Ectodermal cell (in vitro differentiated cells): ENCODE results near the gene MTIF3.
"Not testable (repeated sequence)": the region's sequence is repeated elsewhere in the genome, so short reads cannot be mapped to it uniquely, and the experiment has no call there.

Experiments
- H3K27ac ChIP-seq: 2 replicates; pipeline ENCODE4 v1.7.0; 2013; ENCODE audit warnings: mild to moderate bottlenecking, low read depth, low read length; ENCODE audit not compliant: insufficient read depth, poor library complexity, severe bottlenecking
- H3K27me3 ChIP-seq: 2 replicates; pipeline ENCODE4 v1.7.0; 2013; ENCODE audit warnings: mild to moderate bottlenecking, low read length; ENCODE audit not compliant: insufficient read depth, control insufficient read depth, poor library complexity, severe bottlenecking
- H3K36me3 ChIP-seq: one replicate; pipeline ENCODE4 v1.7.0; 2013; ENCODE audit warnings: low read length; ENCODE audit not compliant: control insufficient read depth, insufficient read depth
- H3K4me1 ChIP-seq: one replicate; pipeline ENCODE4 v1.7.0; 2013; ENCODE audit warnings: low read length; ENCODE audit not compliant: control insufficient read depth, insufficient read depth
- H3K4me3 ChIP-seq: 2 replicates; pipeline ENCODE4 v1.7.0; 2013; ENCODE audit warnings: low read depth, low read length, control low read depth; ENCODE audit not compliant: insufficient read depth
- H3K9me3 ChIP-seq: 2 replicates; pipeline ENCODE4 v1.7.0; 2013; ENCODE audit warnings: mild to moderate bottlenecking, low read length, moderate library complexity; ENCODE audit not compliant: control insufficient read depth
- WGBS, 2 experiments: methylation state at CpG; one replicate each; pipeline ENCODE4 v1.1.7; 2013; ENCODE audit warnings: missing lambda C conversion rate in 2 of 2; 5-methylcytosine and 5-hydroxymethylcytosine counted together

The MTIF3 gene

DNA sequence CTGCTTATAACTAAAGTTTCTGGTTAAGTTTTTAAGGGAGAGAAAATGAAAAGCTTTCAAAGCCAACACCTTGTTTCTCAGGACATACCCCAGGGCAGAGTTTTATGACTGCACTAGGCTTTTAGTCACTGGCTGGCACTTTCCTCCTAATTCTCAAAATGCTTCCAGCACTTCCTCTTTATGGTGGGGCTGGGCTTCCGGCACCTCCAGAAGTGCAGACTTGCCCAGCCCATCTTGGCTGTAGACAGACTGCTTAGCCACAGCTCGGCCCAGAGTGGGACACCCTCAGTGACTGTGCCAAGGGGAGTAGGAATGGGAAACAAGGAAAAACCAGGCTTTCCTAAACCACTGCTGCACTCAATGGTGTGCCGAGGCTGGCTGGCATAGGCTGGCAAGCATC lies 49.2 kb downstream of the MTIF3 start:
- H3K27me3 ChIP-seq, result no peaks in the 10 kb centered on the region
- H3K4me3 ChIP-seq, result no peak overlapping the region
- H3K4me1 ChIP-seq, result peaks cover 13% of the 10 kb centered on the region
- no peaks in the 10 kb centered on the region for H3K36me3 ChIP-seq
- 88 to 90% methylated on average over 3 of the region's 3 CpGs for WGBS, 2 experiments
- no peaks in the 10 kb centered on the region for H3K9me3 ChIP-seq
- no peak overlapping the region for H3K27ac ChIP-seq

DNA sequence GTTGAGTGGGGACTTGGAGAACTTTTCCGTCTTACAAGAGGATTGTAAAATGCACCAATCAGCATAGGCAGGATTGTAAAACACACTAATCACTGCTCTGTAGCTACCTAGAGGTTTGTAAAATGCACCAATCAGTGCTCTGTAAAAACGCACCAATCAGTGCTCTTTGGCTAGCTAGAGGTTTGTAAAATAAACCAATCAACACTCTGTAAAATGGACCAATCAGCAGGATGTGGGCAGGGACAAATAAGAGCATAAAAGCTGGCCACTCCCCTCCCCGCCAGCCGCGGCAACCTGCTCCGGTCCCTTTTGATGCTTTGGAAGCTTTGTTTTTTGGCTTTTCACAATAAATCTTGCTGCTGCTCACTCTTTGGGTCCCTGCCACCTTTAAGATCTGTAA lies 50.0 kb downstream of the MTIF3 start:
- H3K4me1 ChIP-seq, result peaks cover 19% of the 10 kb centered on the region
- H3K27ac ChIP-seq, H3K9me3 ChIP-seq, H3K27me3 ChIP-seq, H3K4me3 ChIP-seq, H3K36me3 ChIP-seq: not testable (repeated sequence)
- WGBS, 2 experiments, result 84 to 87% methylated on average over 6 of the region's 6 CpGs

DNA sequence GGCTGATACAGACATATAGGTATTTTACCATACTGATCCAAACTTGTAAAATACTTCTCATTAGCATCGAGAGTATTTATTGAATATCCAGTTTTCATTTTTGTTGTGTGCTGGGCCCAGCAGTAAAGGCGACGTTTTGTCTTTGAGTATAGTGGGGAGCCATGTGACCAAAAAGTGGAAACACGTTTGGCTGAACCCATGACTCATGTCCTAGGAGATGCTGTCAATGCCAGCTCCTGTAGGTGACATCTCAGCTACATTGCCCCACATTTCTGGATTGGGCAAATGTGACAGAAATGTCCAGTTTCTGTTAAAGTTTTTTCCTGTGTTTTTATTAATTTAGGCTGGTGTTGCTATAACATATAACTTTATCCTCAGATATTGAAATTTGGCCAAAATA lies 52.0 kb downstream of the MTIF3 start:
- Histone ChIP-seq H3K27me3 (no peaks in the 10 kb centered on the region), H3K4me1 (peaks cover 15% of the 10 kb centered on the region), H3K4me3 (no peak overlapping the region), H3K36me3 (no peaks in the 10 kb centered on the region), H3K9me3 (no peaks in the 10 kb centered on the region), H3K27ac (no peak overlapping the region)
- WGBS, 2 experiments, result 89 to 96% methylated on average over 4 of the region's 4 CpGs

DNA sequence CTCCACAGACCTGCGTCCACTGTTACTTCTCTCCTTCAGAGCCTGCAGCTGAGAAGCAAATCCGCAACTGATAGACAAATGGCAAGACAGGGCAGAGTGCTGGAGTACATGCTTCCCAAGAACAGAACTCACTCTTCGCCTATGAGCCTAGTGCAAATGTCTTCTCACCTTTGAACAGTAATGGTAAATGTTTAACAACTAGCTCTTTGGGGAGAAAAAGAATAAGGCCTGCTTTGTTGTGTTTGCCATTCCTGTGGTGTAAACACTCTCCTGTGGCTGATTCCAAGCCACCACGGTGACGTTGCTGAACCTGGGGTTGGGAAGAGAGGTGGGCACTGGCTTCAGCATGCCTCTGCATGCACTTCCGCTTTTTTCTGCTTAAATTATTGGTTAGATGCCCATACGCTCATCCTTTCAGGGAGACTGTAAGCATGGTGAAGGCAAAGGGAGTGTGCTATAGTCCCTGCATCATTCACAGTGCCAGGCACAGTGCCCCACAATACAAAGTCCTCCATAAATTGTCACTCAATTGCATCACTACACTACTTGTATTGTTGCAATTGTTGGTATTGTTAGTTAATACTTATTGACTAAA lies 54.0 kb downstream of the MTIF3 start:
- Histone ChIP-seq H3K4me3 (no peak overlapping the region), H3K27ac (no peak overlapping the region), H3K9me3 (no peaks in the 10 kb centered on the region), H3K36me3 (no peaks in the 10 kb centered on the region), H3K4me1 (peaks cover 9% of the 10 kb centered on the region), H3K27me3 (no peaks in the 10 kb centered on the region)
- WGBS, 2 experiments, result 94 to 97% methylated on average over 7 of the region's 7 CpGs

DNA sequence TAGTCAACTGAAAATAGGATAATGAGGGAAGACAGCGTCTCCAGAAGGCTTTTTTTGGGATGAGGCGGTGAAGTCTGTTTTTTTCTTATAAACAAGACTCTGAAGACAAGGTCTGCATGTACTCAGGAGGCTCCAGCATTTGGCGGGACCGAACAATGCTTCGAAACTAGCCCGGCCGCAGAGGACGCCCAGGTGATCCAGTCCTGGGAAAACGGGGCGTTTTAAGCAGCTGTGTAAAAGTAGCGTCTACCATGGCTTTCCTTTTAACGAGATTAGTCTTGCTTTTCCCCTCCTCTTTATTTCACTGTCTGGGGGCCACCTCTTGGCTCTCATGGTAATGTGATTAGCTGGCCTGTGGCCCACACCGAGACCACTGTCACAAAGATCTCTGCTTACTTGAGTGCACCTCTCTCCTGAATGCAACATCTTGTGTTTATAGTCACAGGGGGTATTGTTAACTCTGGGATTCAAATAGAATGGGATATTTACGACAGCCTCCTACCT lies 55.3 kb downstream of the MTIF3 start:
- Histone ChIP-seq H3K27me3 (no peaks in the 10 kb centered on the region), H3K27ac (no peak overlapping the region), H3K36me3 (no peaks in the 10 kb centered on the region), H3K9me3 (no peaks in the 10 kb centered on the region), H3K4me3 (no peak overlapping the region), H3K4me1 (peaks cover 11% of the 10 kb centered on the region)
- 76 to 77% methylated on average over 13 to 14 of the region's 14 CpGs for WGBS, 2 experiments

DNA sequence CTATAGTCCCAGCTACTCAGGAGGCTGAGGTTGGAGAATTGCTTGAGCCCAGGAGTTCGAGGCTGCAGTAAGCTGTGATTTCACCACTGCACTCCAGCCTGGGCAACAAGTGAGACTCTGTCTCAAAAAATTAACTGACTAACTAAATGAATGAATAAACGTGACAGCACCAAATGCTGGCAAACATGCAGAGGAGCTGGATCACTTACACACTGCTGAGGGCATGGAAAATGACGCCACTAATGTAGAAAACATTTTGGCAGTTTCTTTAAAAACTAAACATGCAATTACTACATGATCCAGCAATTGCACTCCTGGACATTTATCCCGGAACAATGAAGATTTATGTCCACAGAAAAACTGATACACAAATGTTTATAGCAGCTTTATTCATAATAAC lies 57.3 kb downstream of the MTIF3 start:
- Histone ChIP-seq H3K4me1 (peaks cover 14% of the 10 kb centered on the region), H3K27ac (no peak overlapping the region), H3K27me3 (no peaks in the 10 kb centered on the region), H3K4me3 (no peak overlapping the region), H3K36me3 (no peaks in the 10 kb centered on the region), H3K9me3 (no peaks in the 10 kb centered on the region)
- WGBS, 2 experiments, result 87 to 90% methylated on average over 4 of the region's 4 CpGs

DNA sequence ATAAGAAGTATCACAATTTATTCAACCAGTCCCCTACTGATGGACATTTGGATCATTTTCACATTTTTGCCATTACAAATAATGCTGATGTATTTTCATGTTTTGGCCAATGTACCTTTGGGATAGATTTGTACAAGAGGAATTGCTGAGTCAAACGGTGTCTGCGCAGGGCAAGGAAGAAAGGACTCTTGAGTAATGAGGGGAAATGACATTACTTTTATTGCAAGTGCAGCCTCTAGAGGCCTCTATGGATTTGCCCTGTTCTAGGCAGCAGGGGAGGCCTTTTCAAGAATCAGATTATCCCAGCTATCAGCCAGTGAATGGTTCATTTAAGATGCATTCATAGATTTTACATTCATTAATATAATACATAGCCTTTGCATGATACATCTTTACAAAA lies 58.9 kb downstream of the MTIF3 start:
- H3K4me1 ChIP-seq, result peaks cover 14% of the 10 kb centered on the region
- no peaks in the 10 kb centered on the region for H3K27me3 ChIP-seq
- no peak overlapping the region for H3K4me3 ChIP-seq
- H3K36me3 ChIP-seq, result no peaks in the 10 kb centered on the region
- no peak overlapping the region for H3K27ac ChIP-seq
- WGBS, 2 experiments, result 84 to 92% methylated on average over 2 of the region's 2 CpGs
- no peaks in the 10 kb centered on the region for H3K9me3 ChIP-seq

DNA sequence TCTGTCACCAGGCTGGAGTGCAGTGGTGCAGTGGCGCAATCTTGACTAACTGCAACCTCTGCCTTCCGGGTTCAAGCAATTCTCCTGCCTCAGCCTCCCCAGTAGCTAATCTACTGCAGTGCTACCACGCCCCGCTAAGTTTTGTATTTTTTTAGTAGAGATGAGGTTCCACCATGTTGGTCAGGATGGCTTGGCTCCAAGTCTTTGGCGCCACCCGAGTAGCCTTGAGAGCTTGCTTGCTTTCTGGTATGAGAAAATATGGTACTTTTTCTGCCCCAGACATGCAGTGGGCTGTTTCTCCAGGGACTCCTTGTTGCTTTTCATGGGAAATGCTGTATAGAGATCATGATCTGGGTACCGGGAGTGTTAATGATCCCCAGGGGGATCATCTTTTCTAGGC lies 60.5 kb downstream of the MTIF3 start:
- Histone ChIP-seq H3K27ac (no peak overlapping the region), H3K36me3 (no peaks in the 10 kb centered on the region), H3K4me3 (no peak overlapping the region), H3K9me3 (no peaks in the 10 kb centered on the region), H3K4me1 (peaks cover 5% of the 10 kb centered on the region), H3K27me3 (no peaks in the 10 kb centered on the region)
- 94 to 97% methylated on average over 7 of the region's 7 CpGs for WGBS, 2 experiments

DNA sequence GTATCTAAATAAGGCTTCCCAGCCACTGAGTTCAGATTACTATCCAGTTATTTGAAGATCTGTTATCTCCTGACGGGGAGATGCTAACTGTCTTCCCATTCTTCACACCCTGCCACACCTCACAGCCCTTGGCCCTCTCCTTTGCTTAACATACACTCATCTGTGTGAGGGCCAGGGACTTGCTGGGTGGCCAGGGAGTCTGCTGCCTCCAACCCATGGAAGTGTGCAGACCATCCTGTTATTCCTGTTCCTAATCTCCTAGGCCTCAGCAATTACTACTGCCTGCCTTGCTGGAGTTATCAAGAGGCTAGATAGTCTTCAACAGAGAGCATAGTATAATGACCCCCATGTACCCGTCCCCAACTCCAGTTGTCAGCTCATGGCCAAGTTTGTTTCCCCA lies 62.1 kb downstream of the MTIF3 start:
- WGBS, 2 experiments, result 83 to 96% methylated on average over 1 to 2 of the region's 2 CpGs
- no peaks in the 10 kb centered on the region for H3K27me3 ChIP-seq
- H3K36me3 ChIP-seq, result no peaks in the 10 kb centered on the region
- H3K4me3 ChIP-seq, result no peak overlapping the region
- H3K27ac ChIP-seq, result no peak overlapping the region
- H3K9me3 ChIP-seq, result no peaks in the 10 kb centered on the region
- peaks cover 5% of the 10 kb centered on the region for H3K4me1 ChIP-seq
